Astrocyte (in vitro differentiated cells and primary cell): ENCODE data around the gene CXorf38. TPM values are rescaled to one million over a fixed set of nuclear protein-coding genes. Genes with fewer than 3 reads are reported as not detected.

Experiments used
- DNase-seq: peaks from one replicate; pipeline ENCODE4 v3.0.0-alpha.2; 2010; ENCODE audit warnings: low read depth
- FAIRE-seq: peaks from 2 replicates; lab custom pipeline; 2011; peaks lifted over from hg19 to GRCh38; lab: Jason Lieb, UNC
- H2AFZ ChIP-seq: 2 replicates; pipeline ENCODE4 v1.6.0; 2012; ENCODE audit warnings: low read depth, low read length, inconsistent platforms
- H3K27ac ChIP-seq: 2 replicates; pipeline ENCODE4 v1.5.1; 2011; ENCODE audit warnings: low read depth, low read length, inconsistent platforms
- H3K27me3 ChIP-seq: 2 replicates; pipeline ENCODE4 v1.6.0; 2011; ENCODE audit warnings: low read length, inconsistent platforms; ENCODE audit not compliant: insufficient read depth
- H3K36me3 ChIP-seq: 2 replicates; pipeline ENCODE4 v1.5.1; 2011; ENCODE audit warnings: low read length, inconsistent platforms; ENCODE audit not compliant: insufficient read depth
- H3K4me1 ChIP-seq: 2 replicates; pipeline ENCODE4 v1.5.1; 2011; ENCODE audit warnings: low read length, inconsistent platforms; ENCODE audit not compliant: insufficient read depth
- H3K4me2 ChIP-seq: 2 replicates; pipeline ENCODE4 v1.6.0; 2012; ENCODE audit warnings: low read length, inconsistent platforms
- H3K4me3 ChIP-seq: 2 replicates; pipeline ENCODE4 v1.5.1; 2011; ENCODE audit warnings: low read depth, mild to moderate bottlenecking, low read length, inconsistent platforms; ENCODE audit not compliant: insufficient read depth
- H3K79me2 ChIP-seq: 2 replicates; pipeline ENCODE4 v1.6.0; 2012; ENCODE audit warnings: mild to moderate bottlenecking, low read length, inconsistent platforms; ENCODE audit not compliant: insufficient read depth
- H3K9ac ChIP-seq: 2 replicates; pipeline ENCODE4 v1.6.0; 2012; ENCODE audit warnings: mild to moderate bottlenecking, low read length, inconsistent platforms
- H3K9me3 ChIP-seq: 2 replicates; pipeline ENCODE4 v1.5.1; 2012; ENCODE audit warnings: low read depth, mild to moderate bottlenecking, low read length, inconsistent platforms; ENCODE audit not compliant: insufficient read depth
- H4K20me1 ChIP-seq: 2 replicates; pipeline ENCODE4 v1.6.0; 2012; ENCODE audit warnings: low read length, inconsistent platforms; ENCODE audit not compliant: insufficient read depth
- H3K27ac Mint-ChIP-seq: one replicate; pipeline ENCODE4 v1.8.0; 2021; ENCODE audit warnings: mild to moderate bottlenecking, mixed read lengths; ENCODE audit not compliant: unreplicated experiment
- H3K27me3 Mint-ChIP-seq: one replicate; pipeline ENCODE4 v1.8.0; 2021; ENCODE audit warnings: low read depth, mixed read lengths; ENCODE audit not compliant: unreplicated experiment
- H3K36me3 Mint-ChIP-seq: one replicate; pipeline ENCODE4 v1.8.0; 2021; ENCODE audit warnings: low read depth, mixed read lengths; ENCODE audit not compliant: unreplicated experiment
- H3K4me1 Mint-ChIP-seq: one replicate; pipeline ENCODE4 v1.8.0; 2021; ENCODE audit warnings: low read depth, mixed read lengths; ENCODE audit not compliant: unreplicated experiment
- H3K4me3 Mint-ChIP-seq: one replicate; pipeline ENCODE4 v1.8.0; 2021; ENCODE audit warnings: mild to moderate bottlenecking, moderate library complexity, mixed read lengths; ENCODE audit not compliant: unreplicated experiment
- H3K9me3 Mint-ChIP-seq: one replicate; pipeline ENCODE4 v1.8.0; 2021; ENCODE audit warnings: mild to moderate bottlenecking, mixed read lengths; ENCODE audit not compliant: unreplicated experiment
- CTCF ChIP-seq: IDR thresholded peaks from 2 replicates; pipeline ENCODE4 v1.5.1; 2011; ENCODE audit warnings: low read depth, mild to moderate bottlenecking, inconsistent platforms, low read length, moderate library complexity; ENCODE audit not compliant: insufficient read depth
- EZH2 ChIP-seq: IDR thresholded peaks from 2 replicates; pipeline ENCODE4 v1.6.1; 2012; ENCODE audit warnings: mild to moderate bottlenecking, low read length, inconsistent platforms; ENCODE audit not compliant: insufficient read depth
- total RNA-seq: library from RNA; stranded (reverse); gene quantifications from 2 replicates; pipeline ENCODE4 v1.2.1, GENCODE V29; 2021

The CXorf38 gene
- total RNA-seq, 1 donor from 2014 or later, result 12.8 TPM

GRCh38 chrX:40579141-40579540, 68.2 kb downstream of the CXorf38 start:
- no peak overlapping the region for H3K4me3 Mint-ChIP-seq
- peaks cover 7% of the 10 kb centered on the region for H3K4me1 Mint-ChIP-seq
- DNase-seq, result no peak
- Histone ChIP-seq H3K9me3 (no peaks in the 10 kb centered on the region), H3K27ac (no peak overlapping the region), H3K4me1 (peaks cover 4% of the 10 kb centered on the region), H2AFZ (no peak overlapping the region), H3K36me3 (no peaks in the 10 kb centered on the region), H3K9ac (no peak overlapping the region), H3K4me2 (no peak overlapping the region), H3K27me3 (no peaks in the 10 kb centered on the region), H4K20me1 (peaks cover 22% of the 10 kb centered on the region), H3K79me2 (peaks cover 30% of the 10 kb centered on the region), H3K4me3 (no peak overlapping the region)
- no peaks in the 10 kb centered on the region for H3K9me3 Mint-ChIP-seq
- FAIRE-seq, result no peak
- H3K27me3 Mint-ChIP-seq, result no peaks in the 10 kb centered on the region
- no peak for TF ChIP-seq EZH2
- no peak for TF ChIP-seq CTCF
- no peak overlapping the region for H3K27ac Mint-ChIP-seq
- no peaks in the 10 kb centered on the region for H3K36me3 Mint-ChIP-seq

GRCh38 chrX:40578039-40578695, 69.2 kb downstream of the CXorf38 start:
- TF ChIP-seq CTCF (no peak), EZH2 (no peak)
- Histone ChIP-seq H3K9me3 (no peaks in the 10 kb centered on the region), H3K27ac (no peak overlapping the region), H3K79me2 (peaks cover 20% of the 10 kb centered on the region), H3K36me3 (no peaks in the 10 kb centered on the region), H3K27me3 (no peaks in the 10 kb centered on the region), H3K4me2 (no peak overlapping the region), H3K4me3 (no peak overlapping the region), H3K4me1 (peaks cover 4% of the 10 kb centered on the region), H2AFZ (no peak overlapping the region), H4K20me1 (peaks cover 15% of the 10 kb centered on the region), H3K9ac (no peak overlapping the region)
- no peaks in the 10 kb centered on the region for H3K9me3 Mint-ChIP-seq
- no peaks in the 10 kb centered on the region for H3K36me3 Mint-ChIP-seq
- DNase-seq (no peak), FAIRE-seq (no peak)
- H3K4me1 Mint-ChIP-seq, result peaks cover 7% of the 10 kb centered on the region
- no peak overlapping the region for H3K27ac Mint-ChIP-seq
- no peak overlapping the region for H3K4me3 Mint-ChIP-seq
- H3K27me3 Mint-ChIP-seq, result no peaks in the 10 kb centered on the region

Other genes with a start within 250 kb of the CXorf38 start
- 153 and 185 TPM in 2 replicates for gene ATP6AP2, start 66.6 kb downstream of the CXorf38 start, total RNA-seq
- gene MPC1L, start 24.1 kb downstream of the CXorf38 start, total RNA-seq, result not detected in 2 replicates
- 79.5 and 79.9 TPM in 2 replicates for gene MED14, start 88.0 kb upstream of the CXorf38 start, total RNA-seq